Measurements from ENCODE around the gene DENND4B.

The DENND4B gene

DNA sequence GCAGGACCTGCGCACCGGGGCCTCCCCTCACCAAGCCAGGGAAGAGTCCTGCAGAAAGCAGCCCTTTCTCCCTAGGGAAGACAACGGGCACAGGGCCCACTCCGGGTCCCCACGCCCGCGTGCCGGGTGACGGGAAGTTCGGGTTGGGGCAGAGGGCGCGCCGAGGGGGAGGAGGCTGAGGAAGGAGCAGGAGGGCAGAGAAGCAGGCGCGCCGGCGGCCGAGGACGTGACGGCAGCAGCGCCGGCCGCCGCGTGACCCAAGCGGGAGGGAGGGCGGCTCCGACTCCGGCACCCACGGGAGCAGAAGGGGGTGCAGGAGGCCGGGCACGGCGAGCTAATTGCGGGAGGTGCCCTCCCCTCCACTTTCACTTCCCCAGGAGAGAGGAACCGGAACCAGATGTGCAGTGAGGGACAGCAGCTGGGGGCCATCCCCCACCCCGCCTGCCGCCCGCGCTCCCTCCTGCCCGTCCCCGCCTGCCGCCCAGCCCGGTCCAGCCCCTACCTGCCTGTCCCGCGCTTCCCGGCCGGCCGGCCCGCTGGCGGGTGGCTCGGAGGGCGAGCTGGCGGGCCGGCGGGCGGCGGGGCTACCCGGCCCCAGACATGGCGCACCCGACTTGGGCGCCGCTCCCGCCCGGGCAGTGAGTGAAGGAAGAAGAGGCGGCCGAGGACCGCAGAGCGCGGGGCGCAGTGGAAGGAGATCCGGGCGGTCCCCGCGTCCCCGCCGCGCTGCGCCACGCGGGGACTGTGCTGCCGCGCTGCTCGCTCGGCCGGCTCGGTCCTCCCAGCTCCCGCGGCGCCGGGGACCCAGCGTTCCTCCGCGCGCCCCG is 510 bp downstream of the DENND4B start:
- DNase-seq (ENCODE audit: low spot score): no peak

- no peak for DNase-seq (ENCODE audit: low spot score)
Measured at GRCh38 chr1:153945131-153945794, 1.3 kb downstream of the DENND4B start.

DNA sequence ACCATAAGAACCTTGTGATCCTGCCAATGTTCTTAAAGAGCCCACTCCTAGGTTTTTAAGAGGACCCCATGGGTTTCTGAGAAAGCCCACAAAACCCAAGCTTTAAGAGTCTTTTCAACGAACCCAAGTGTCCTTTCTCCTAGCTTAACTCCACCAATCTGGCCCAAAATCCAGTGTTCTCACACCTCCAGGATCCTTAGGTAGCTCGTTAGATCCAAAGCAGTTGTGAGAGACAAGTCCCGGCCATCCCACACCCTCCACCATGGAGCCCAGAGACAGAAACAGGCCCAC is 1.7 kb downstream of the DENND4B start:
- no peak for DNase-seq (ENCODE audit: low spot score)

GRCh38 chr1:153944005-153944826 is 2.3 kb downstream of the DENND4B start:
- DNase-seq (ENCODE audit: low spot score): no peak

- no peak for DNase-seq (ENCODE audit: low spot score)
Measured at GRCh38 chr1:153942766-153943549, 3.6 kb downstream of the DENND4B start.

- DNase-seq (ENCODE audit: low spot score): no peak
Measured at GRCh38 chr1:153941826-153942725, 4.4 kb downstream of the DENND4B start.

DNA sequence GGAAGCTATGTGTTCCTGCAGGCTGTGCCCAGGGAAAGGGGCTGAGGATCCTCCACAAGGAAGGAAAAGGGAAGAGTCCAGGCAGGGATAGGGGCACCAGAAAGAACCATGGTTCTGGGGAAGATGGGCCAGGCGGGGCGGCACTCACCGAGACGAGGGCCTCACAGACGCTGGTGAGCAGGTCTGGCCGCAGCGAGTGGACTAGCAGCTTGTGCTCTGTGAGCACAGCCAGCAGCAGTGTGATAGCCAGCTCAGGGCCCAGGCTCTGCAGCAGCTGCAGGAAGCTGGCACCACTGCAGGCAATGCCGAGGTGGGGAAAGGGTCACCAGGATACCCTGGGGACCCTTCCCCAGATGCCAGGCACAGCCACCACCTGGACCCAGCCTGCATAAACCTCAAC is 5.8 kb downstream of the DENND4B start:
- DNase-seq (ENCODE audit: low spot score): no peak

- no peak for DNase-seq (ENCODE audit: low spot score)
Measured at GRCh38 chr1:153939476-153939875, 7.0 kb downstream of the DENND4B start.

DNA sequence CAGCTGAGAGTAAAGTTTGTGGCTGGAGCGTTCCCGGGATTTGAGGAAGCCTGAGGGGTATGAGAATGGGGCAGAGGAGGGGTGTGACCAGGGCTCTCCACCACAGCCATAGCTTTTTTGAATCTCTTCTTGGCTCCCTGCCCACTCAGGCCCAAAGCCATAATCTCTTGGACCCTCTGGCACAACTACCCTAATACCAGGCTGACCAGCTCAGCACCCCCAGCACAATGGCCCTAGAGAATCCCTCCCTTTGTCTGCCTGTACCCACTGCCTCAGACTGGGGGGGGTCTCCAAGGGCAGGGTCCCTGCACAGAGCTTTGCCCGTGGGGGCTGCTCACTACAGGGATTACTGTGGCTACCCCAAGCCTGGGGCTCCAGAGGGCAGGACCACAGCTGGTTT is 7.5 kb downstream of the DENND4B start:
- no peak for DNase-seq (ENCODE audit: low spot score)

DNA sequence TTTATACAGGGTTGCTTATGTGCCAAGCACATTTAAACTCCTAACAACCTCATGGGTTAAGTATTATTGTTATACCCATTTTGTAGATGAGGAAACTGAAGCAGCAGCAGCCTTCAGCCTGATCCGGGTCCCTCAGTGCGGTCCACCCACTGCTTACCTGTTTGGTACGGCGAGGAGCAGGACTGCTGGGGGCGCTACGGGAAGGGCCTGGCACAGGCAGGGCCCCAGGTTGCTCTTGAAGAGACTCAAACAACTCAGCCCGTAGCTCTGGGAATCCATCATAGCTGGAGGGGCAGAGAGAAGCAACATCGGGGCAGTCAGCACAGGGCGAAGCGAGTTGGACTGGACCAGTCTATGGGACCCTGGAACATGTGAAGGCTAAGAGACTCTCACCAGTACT is 9.2 kb downstream of the DENND4B start:
- no peak for DNase-seq (ENCODE audit: low spot score)

GRCh38 chr1:153936011-153936802 is 10.3 kb downstream of the DENND4B start:
- DNase-seq (ENCODE audit: low spot score): no peak

DNA sequence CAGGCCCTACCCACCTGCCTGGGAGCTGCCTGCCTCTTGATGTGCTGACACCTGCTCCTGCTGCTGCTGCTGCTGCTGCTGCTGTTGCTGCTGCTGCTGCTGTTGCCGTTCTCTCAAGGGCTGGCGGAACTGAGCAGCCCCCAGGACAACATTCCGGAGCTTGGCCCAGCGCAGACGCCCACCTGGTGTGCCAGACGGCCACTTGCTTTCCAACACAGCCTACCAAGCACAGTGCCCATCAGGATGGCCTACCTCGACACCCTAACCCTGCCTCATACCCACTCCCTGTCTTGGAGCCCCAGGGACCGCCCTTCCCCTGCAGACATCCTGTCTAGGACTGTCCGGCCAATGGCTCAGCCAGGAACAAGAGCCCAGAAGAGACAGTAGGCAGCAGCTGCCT is 11.8 kb downstream of the DENND4B start:
- DNase-seq (ENCODE audit: low spot score): no peak

DNA sequence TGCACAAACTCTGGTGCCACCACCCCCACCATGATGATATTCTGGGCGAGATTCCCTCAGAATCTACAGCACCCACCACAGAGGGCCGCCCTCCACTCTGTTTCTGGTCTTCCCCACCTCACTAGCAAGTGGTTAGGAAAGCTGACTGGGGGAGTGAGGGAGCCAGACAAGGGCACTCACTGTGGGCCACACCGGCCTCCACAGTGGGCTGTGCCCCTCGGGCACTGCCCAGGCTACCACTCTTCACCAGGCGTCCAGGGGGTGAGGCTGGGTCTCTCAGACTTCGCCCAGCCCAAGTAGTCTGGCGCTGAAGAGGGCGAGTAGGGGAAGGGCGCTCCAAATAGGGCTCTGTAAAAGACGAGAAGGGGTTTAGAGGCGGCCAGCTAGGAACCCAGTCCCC is 12.6 kb downstream of the DENND4B start:
- no peak for DNase-seq (ENCODE audit: low spot score)

- DNase-seq (ENCODE audit: low spot score): no peak
Measured at GRCh38 chr1:153933430-153933829, 13.1 kb downstream of the DENND4B start.

GRCh38 chr1:153932156-153933131 is 14.1 kb downstream of the DENND4B start:
- DNase-seq (ENCODE audit: low spot score): no peak

DNA sequence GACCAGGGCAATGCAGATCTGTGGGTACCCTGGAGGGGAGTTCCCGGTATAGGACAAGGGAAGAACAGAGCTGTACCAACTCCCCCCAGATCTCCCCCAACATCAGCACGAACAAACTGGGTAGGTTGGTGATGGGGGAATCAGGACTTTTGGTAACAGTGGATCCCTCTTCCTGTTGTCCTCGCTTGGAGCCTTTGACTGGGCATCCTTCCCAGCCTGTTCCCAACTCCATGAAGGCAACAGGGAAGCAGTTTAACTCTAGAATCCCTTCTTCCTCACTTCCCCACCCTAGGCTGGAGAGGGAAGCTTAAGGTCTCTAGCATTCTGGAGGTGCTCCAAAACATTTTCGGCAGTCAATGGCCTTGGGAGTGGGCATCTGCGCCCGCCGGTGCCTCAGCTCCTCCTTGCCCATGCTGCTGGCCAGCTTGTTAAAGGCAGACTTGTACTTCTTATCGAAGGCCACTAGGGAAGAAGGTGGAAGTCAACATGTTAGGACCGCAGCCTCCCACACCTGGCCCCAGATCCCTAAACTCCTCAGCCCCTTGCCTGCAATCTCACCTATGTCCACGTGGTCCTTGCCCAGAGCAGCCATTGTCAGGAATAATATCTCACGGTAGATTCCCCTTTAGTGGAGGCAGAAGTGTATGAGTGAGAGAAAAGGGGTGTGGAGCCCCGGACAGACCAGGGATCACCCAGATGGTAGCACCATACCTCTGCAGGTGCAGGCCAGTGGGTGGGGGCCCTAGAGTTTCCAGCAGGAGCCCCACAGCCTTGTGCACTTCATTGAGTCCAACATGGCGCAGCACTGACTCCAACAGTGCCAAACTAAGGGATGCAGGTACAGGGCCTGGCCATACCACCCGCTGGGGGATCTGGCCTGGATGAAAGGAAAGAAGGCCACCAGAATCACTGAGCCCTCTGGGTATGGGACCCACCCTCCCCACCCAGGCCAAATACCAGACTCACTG is 16.3 kb downstream of the DENND4B start:
- DNase-seq (ENCODE audit: low spot score): no peak

DNA sequence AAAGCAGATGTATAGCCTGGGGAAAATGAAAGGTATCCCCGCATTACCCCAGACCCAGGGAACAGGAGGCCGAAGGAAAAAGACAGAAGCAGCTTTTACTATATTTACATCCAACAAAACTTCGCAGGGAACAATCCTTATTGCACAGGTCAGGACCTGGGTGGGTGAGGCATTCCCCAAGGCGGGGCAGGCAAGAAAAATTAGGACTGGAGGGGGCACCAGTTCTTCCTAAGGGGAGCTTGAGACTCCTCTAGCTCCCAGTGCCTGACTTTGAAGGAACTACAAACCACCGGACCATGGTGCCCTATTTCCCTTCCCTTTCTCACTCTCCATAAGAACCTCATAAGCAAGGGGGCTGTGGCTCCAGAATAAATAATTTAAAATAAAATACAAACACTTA is 17.1 kb downstream of the DENND4B start:
- DNase-seq (ENCODE audit: low spot score): no peak

DNA sequence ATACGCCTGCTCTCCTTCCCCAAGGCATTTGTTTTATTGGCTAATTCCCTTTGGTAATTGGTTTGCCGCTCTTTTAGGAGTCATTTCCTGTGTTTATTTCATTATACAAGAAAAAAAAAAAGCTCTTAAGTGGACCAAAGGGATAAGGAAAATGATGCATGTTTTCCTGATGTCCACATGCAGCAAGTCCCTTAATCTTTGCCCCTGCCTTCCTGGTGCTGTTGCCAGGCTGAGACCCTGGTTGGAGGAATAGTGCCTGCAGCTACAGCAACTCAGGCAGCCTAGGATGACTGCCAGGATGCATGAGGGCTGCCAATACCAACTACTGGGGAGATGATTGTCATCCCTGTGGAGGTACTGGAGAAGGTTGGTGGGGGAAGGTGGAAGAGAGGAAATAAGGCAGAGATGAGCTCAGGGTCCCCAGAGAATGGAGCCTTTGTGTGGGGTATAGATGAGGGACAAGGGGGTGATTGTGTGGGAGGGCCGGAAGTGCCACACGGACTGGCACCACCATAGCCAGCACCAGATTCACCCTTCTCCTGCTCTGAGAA is 17.7 kb downstream of the DENND4B start:
- DNase-seq (ENCODE audit: low spot score): peak; percentile 93

Data from putamen (tissue), 1 donor.